Ishikawa (cell line): ENCODE measurements around the gene VWA7.

ENCODE experiments used
- CEBPB ChIP-seq: IDR thresholded peaks from 2 replicates; pipeline ENCODE4 v1.6.1; 2012
- CREB1 ChIP-seq: IDR thresholded peaks from 2 replicates; pipeline ENCODE4 v1.6.1; 2012; ENCODE audit warnings: low read depth
- EGR1 ChIP-seq: IDR thresholded peaks from 2 replicates; pipeline ENCODE4 v1.6.1; 2012
- EP300 ChIP-seq: IDR thresholded peaks from 2 replicates; pipeline ENCODE4 v1.6.1; 2012; ENCODE audit warnings: borderline replicate concordance
- FOXM1 ChIP-seq: IDR thresholded peaks from 2 replicates; pipeline ENCODE4 v1.6.1; 2012; ENCODE audit warnings: low read depth, borderline replicate concordance
- NFIC ChIP-seq: IDR thresholded peaks from 2 replicates; pipeline ENCODE4 v1.6.1; 2012
- RAD21 ChIP-seq: IDR thresholded peaks from 2 replicates; pipeline ENCODE4 v1.6.1; 2012; ENCODE audit warnings: low read depth
- TAF1 ChIP-seq: IDR thresholded peaks from 2 replicates; pipeline ENCODE4 v1.6.1; 2012; ENCODE audit warnings: low read depth, mild to moderate bottlenecking
- TCF12 ChIP-seq: IDR thresholded peaks from 2 replicates; pipeline ENCODE4 v1.6.1; 2012; ENCODE audit warnings: low read depth
- TEAD4 ChIP-seq: IDR thresholded peaks from 2 replicates; pipeline ENCODE4 v1.6.1; 2012
- USF1 ChIP-seq: IDR thresholded peaks from 2 replicates; pipeline ENCODE4 v1.6.1; 2012
- YY1 ChIP-seq: IDR thresholded peaks from 2 replicates; pipeline ENCODE4 v1.6.1; 2012; ENCODE audit warnings: low read depth
- TF ChIP-seq, protein P1 (sequence below): IDR thresholded peaks from 2 replicates; pipeline ENCODE4 v1.6.1; 2012; ENCODE audit warnings: low read depth, mild to moderate bottlenecking
- TF ChIP-seq, protein P2 (sequence below): IDR thresholded peaks from 2 replicates; pipeline ENCODE4 v1.6.1; 2012

- TF ChIP-seq, protein P1, sequence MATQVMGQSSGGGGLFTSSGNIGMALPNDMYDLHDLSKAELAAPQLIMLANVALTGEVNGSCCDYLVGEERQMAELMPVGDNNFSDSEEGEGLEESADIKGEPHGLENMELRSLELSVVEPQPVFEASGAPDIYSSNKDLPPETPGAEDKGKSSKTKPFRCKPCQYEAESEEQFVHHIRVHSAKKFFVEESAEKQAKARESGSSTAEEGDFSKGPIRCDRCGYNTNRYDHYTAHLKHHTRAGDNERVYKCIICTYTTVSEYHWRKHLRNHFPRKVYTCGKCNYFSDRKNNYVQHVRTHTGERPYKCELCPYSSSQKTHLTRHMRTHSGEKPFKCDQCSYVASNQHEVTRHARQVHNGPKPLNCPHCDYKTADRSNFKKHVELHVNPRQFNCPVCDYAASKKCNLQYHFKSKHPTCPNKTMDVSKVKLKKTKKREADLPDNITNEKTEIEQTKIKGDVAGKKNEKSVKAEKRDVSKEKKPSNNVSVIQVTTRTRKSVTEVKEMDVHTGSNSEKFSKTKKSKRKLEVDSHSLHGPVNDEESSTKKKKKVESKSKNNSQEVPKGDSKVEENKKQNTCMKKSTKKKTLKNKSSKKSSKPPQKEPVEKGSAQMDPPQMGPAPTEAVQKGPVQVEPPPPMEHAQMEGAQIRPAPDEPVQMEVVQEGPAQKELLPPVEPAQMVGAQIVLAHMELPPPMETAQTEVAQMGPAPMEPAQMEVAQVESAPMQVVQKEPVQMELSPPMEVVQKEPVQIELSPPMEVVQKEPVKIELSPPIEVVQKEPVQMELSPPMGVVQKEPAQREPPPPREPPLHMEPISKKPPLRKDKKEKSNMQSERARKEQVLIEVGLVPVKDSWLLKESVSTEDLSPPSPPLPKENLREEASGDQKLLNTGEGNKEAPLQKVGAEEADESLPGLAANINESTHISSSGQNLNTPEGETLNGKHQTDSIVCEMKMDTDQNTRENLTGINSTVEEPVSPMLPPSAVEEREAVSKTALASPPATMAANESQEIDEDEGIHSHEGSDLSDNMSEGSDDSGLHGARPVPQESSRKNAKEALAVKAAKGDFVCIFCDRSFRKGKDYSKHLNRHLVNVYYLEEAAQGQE = no peak
- TF ChIP-seq CREB1 (no peak), YY1 (no peak), EGR1 (no peak), CEBPB (no peak), NFIC (no peak), RAD21 (no peak), TAF1 (no peak), FOXM1 (no peak), TCF12 (no peak), EP300 (no peak), TEAD4 (no peak), USF1 (no peak)
- TF ChIP-seq, protein P2, sequence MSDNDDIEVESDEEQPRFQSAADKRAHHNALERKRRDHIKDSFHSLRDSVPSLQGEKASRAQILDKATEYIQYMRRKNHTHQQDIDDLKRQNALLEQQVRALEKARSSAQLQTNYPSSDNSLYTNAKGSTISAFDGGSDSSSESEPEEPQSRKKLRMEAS = no peak
These were observed 17.3 kb upstream of the VWA7 start for GRCh38 chr6:31794294-31794865.
